GM12864 (cell line): ENCODE results near the gene IP6K3.

Experiments
- DNase-seq: peaks from one replicate; pipeline ENCODE4 v3.0.0-alpha.2; 2011; ENCODE audit warnings: low read depth
- H3K4me3 ChIP-seq: 2 replicates; pipeline ENCODE4 v1.5.1; 2011; ENCODE audit warnings: mild to moderate bottlenecking, low read depth, low read length, control low read depth
- TF ChIP-seq, protein P1 (sequence below): IDR thresholded peaks from 2 replicates; pipeline ENCODE4 v1.5.1; 2011; ENCODE audit warnings: low read depth, mild to moderate bottlenecking, moderate library complexity, low read length, control low read depth, inconsistent platforms; ENCODE audit errors: missing control alignments

The IP6K3 gene

DNA sequence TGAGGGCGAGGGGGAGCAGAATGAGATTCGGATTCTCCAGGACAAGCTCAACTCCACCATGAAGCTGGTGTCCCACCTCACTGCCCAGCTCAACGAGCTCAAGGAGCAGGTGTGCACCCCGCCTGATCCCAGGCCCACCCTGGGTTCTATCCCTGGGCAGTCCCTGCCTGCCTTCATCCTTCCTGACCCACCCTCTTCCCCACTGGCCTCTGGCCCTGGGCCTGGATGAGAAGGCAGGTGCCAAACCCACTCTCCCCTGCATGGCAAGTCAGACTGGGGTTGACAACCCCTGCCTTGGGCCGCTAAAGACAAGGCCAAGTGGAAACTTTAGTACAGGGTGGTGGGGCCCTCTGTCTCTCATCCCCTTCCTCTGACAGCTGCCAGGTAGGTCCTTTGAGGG is 51.7 kb downstream of the IP6K3 start:
- TF ChIP-seq, protein P1, sequence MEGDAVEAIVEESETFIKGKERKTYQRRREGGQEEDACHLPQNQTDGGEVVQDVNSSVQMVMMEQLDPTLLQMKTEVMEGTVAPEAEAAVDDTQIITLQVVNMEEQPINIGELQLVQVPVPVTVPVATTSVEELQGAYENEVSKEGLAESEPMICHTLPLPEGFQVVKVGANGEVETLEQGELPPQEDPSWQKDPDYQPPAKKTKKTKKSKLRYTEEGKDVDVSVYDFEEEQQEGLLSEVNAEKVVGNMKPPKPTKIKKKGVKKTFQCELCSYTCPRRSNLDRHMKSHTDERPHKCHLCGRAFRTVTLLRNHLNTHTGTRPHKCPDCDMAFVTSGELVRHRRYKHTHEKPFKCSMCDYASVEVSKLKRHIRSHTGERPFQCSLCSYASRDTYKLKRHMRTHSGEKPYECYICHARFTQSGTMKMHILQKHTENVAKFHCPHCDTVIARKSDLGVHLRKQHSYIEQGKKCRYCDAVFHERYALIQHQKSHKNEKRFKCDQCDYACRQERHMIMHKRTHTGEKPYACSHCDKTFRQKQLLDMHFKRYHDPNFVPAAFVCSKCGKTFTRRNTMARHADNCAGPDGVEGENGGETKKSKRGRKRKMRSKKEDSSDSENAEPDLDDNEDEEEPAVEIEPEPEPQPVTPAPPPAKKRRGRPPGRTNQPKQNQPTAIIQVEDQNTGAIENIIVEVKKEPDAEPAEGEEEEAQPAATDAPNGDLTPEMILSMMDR = no peak
- H3K4me3 ChIP-seq = no peak overlapping the region
- DNase-seq = no peak

DNA sequence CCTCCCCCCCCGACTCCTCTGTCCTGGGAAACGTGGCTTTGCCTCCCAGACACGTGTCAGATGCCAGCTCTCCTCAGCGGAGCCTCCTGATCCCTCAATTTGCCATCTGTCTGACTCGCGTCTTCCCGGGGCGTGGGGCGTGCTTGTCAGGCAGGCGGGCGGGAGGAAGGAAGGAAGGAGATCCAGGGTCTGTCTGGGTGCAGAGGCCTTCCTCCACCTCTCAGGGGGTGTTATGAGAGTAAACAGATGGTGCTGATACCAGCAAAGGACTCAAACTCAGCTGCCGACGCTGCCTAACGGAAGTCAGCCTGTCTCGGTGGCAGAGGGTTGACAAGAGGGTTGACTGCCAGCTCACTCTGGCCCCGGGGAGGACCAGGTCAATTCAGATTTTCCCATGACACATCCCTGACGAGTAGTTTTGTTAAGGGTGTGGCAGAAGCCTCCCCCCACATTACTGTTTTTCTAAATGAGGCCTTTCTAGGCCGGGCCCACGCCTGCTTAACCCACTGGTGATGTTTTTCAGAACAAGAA is 52.2 kb downstream of the IP6K3 start:
- H3K4me3 ChIP-seq = no peak overlapping the region
- TF ChIP-seq, protein P1 = no peak
- DNase-seq = no peak

DNA sequence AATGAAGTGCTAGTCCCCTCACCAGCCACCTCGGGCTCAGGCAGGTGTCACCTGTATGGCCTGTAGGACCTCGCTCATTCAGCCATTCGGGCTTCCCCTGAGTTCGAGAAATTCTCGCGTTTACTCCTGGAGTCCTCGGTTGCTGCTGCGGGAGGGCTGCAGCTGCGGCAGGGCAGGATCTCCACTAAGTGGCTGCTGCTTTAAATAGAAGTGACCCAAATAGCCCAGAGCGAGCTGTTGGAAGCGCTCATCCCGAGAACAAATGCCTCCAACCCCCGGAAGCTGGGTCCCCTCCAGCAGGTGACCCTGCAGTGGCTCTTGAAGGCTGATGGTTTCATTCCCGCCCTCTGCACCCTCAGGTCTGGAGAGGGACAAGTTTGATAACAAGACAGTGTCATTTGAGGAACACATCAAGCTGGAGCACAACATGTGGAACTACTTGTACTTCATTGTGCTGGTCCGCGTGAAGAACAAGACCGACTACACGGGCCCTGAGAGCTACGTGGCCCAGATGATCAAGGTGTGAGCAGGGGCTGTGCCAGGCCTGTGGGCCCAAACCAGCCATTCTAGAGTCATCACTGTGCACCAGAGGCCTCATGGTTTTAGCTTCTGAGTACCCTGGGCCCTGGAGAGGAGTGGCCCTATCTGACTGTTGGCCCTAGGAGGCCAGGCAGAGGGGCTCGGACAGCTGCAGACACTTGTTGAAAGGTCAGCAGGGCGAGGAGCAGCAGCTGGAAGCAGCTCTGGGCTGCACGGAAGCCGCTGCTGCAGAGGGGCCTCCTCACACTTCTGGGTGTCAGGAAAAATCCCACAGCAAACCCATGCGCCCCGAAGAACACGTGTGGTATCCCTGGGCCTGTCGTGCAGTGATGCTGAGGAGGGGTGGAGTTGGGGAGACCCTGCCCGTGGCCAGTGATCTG is 53.3 kb downstream of the IP6K3 start:
- TF ChIP-seq, protein P1 = no peak
- H3K4me3 ChIP-seq = no peak overlapping the region
- no peak for DNase-seq

DNA sequence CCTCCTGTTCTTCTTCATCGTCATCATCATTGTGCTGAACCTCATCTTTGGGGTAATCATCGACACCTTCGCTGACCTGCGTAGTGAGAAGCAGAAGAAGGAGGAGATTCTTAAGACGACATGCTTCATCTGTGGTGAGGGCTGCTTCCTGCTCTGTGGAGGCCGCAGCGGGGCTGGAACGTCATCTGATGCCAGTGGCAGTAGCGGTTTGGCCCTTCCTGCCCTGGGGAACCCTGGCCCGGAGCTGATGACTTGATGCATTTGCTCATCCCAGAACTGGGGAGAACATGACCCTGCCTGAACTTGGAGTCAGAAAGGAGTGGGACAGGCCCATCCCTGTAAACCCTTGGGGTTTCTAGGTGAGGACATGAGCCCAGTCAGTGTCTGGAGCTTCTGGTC is 53.9 kb downstream of the IP6K3 start:
- no peak overlapping the region for H3K4me3 ChIP-seq
- TF ChIP-seq, protein P1 = no peak
- DNase-seq = no peak

DNA sequence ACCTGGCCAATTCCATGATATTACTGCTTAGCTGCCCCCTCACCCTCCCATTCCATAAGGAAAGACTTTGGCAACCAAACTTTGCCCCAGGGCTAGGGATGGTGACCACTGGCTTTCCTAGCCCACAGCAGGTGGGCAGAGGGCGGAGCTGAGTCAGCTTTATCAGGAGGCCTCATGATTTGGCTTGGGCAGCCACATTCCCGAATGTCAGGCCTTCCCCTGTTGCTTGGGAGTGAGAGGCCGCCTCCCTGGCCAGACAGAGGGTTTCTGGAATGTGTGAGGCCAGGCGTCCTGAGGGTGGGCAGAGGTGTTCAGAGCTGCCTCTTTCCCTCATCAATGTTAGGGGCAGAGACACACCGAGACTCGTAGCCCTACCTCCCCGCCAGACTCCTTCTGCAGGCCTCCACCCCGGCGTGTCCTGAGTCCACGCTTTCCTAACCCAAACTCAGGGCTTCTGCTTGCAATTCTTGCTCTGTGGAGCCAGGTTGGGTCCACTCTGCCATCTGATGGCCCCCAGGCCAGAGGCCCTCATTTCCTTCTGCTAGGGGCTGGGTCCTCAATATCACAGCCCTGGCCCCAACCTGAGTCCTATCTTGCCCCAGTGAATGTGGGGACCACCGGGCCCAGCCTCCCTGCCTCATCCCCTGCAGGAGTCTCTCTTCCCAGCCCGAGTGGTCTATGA is 54.5 kb downstream of the IP6K3 start:
- no peak overlapping the region for H3K4me3 ChIP-seq
- TF ChIP-seq, protein P1 = no peak
- DNase-seq = no peak

DNA sequence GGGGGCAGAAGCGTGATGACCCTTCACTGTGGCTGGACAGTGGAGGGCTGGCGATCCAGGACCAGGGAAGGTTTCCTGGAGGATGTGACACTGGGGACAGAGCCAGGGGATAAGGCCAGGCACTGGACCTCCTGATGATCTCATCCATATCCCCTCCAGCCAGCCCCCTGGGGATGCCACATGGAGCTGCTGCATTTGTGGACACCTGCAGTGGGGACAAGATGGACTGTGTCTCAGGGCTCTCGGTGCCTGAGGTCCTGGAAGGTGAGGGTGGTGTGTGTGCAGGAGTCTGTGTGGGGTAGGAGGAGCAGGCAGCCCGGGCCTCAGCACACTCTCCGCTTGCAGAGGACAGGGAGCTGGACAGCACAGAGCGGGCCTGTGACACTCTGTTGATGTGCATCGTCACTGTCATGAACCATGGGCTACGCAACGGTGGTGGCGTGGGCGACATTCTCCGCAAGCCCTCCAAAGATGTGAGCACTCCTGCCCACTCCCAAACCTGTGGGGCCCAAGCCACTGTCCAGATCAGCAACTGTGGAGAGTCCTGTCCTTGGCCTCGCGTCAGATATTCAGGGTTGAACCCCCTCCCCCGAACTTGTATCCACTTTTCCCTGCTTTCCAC is 55.1 kb downstream of the IP6K3 start:
- DNase-seq = no peak
- TF ChIP-seq, protein P1 = no peak
- no peak overlapping the region for H3K4me3 ChIP-seq
